Gastrocnemius medialis (tissue), 4 donors: ENCODE data around the gene PRRT4.

Source experiments
- POLR2A ChIP-seq, 2 donors: fragments of 450-650 bp; IDR thresholded peaks; one replicate each; pipeline ENCODE4 v1.6.1; 2017; ENCODE audit warnings: antibody characterized with exemption in 2 of 2, mild to moderate bottlenecking in 2 of 2, moderate library complexity in 2 of 2
- TF ChIP-seq, protein P1 (sequence below), 5 experiments: fragments of 450-650 bp in 3 of 5; fragments of 200-600 bp in 2 of 5; sonication (generic) in 2 of 5; IDR thresholded peaks in 4 of 5; conservative IDR thresholded peaks in 1 of 5; 1 replicate in 4 of 5; 2 replicates in 1 of 5; pipeline ENCODE4 v1.5.1; 2016 to 2019; ENCODE audit warnings: antibody characterized with exemption in 5 of 5, mild to moderate bottlenecking in 3 of 5, moderate library complexity in 3 of 5

GRCh38 chr7:128407751-128408708, 46.5 kb upstream of the PRRT4 start:
- TF ChIP-seq, protein P1, sequence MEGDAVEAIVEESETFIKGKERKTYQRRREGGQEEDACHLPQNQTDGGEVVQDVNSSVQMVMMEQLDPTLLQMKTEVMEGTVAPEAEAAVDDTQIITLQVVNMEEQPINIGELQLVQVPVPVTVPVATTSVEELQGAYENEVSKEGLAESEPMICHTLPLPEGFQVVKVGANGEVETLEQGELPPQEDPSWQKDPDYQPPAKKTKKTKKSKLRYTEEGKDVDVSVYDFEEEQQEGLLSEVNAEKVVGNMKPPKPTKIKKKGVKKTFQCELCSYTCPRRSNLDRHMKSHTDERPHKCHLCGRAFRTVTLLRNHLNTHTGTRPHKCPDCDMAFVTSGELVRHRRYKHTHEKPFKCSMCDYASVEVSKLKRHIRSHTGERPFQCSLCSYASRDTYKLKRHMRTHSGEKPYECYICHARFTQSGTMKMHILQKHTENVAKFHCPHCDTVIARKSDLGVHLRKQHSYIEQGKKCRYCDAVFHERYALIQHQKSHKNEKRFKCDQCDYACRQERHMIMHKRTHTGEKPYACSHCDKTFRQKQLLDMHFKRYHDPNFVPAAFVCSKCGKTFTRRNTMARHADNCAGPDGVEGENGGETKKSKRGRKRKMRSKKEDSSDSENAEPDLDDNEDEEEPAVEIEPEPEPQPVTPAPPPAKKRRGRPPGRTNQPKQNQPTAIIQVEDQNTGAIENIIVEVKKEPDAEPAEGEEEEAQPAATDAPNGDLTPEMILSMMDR (IDR thresholded peaks at IDR 0.05 in 4 of 5, conservative IDR thresholded peaks at IDR 0.05 in 1 of 5) = no peak
- TF ChIP-seq POLR2A (IDR thresholded peaks at IDR 0.05) = no peak
